ENCODE data around the gene NOL3.
A peak's percentile ranks its signal among the peaks of the same experiment; 100 is the strongest.

NOL3 gene

GRCh38 chr16:67176662-67177061 lies 6.3 kb downstream of the NOL3 start:
- TF ChIP-seq CTCF (conservative IDR thresholded peaks at IDR 0.05), result no peak
- H3K27ac ChIP-seq, result no peak overlapping the region; the same call in 1 of the 2 replicates

GRCh38 chr16:67177743-67178699 lies 7.7 kb downstream of the NOL3 start:
- no peak for TF ChIP-seq CTCF (conservative IDR thresholded peaks at IDR 0.05)
- peak overlapping the region; percentile 74 for H3K27ac ChIP-seq

- peak; percentile 11; the same call in 1 of the 2 replicates for TF ChIP-seq CTCF (conservative IDR thresholded peaks at IDR 0.05)
- H3K27ac ChIP-seq, result peak overlapping the region; percentile 74; the same call in 1 of the 2 replicates
These were observed 9.2 kb downstream of the NOL3 start for GRCh38 chr16:67179421-67180080.

GRCh38 chr16:67180166-67180565 lies 9.8 kb downstream of the NOL3 start:
- no peak for TF ChIP-seq CTCF (conservative IDR thresholded peaks at IDR 0.05)
- no peak overlapping the region for H3K27ac ChIP-seq

GRCh38 chr16:67181346-67181745 lies 11.0 kb downstream of the NOL3 start:
- H3K27ac ChIP-seq, result no peak overlapping the region
- no peak for TF ChIP-seq CTCF (conservative IDR thresholded peaks at IDR 0.05)

- no peak for TF ChIP-seq CTCF (conservative IDR thresholded peaks at IDR 0.05)
- no peak overlapping the region for H3K27ac ChIP-seq
These were observed 11.9 kb downstream of the NOL3 start for GRCh38 chr16:67182288-67182687.

GRCh38 chr16:67183284-67183626 lies 12.9 kb downstream of the NOL3 start:
- H3K27ac ChIP-seq, result peak overlapping the region; percentile 85
- no peak for TF ChIP-seq CTCF (conservative IDR thresholded peaks at IDR 0.05)
